Measurements from ENCODE around the gene TRPC4. TPM values are rescaled to one million over a fixed set of nuclear protein-coding genes. Genes with fewer than 3 reads are reported as not detected.

TRPC4 gene
- polyA plus RNA-seq (2013) = not detected

- H3K27me3 ChIP-seq (replicated peaks in 2 of 5; ENCODE audit: control insufficient read depth in 4 of 5, insufficient read depth in 5 of 5, low read length in 4 of 5) = peaks cover 14 to 52% (median 25%) of the 10 kb centered on the region in 5 experiments
- POLR2A ChIA-PET = no interaction called here
- CTCF ChIA-PET = interaction anchor here (1.5 kb wide), 1 partner anchor 17 kb away, joined by 4 read pairs; no protein-coding TSS in a partner anchor
- peaks cover 0 to 2% (median 0%) of the 10 kb centered on the region in 5 experiments for H3K9me3 ChIP-seq (ENCODE audit: control extremely low read depth in 1 of 5, control insufficient read depth in 4 of 5, insufficient read depth in 2 of 5, low read depth in 1 of 5, low read length in 4 of 5)
- no peaks in the 10 kb centered on the region for H3K36me3 ChIP-seq (ENCODE audit: control insufficient read depth in 4 of 4, insufficient read depth in 4 of 4, low read length in 3 of 4)
- no peak within 1 kb of the TSS for H3K27ac ChIP-seq (ENCODE audit: insufficient read depth in 1 of 2, low read depth in 1 of 2, low read length in 2 of 2, poor library complexity in 1 of 2, severe bottlenecking in 2 of 2)
- DNase-seq = peak in 2 of 3 donors; percentile 33 to 51
- H3K4me3 ChIP-seq (ENCODE audit: control insufficient read depth in 1 of 7, extremely low read depth in 1 of 7, insufficient read depth in 4 of 7, low read depth in 2 of 7, low read length in 6 of 7) = peak within 1 kb of the TSS in 2 of 7 experiments; percentile 26 to 29
- H3K4me1 ChIP-seq (ENCODE audit: control extremely low read depth in 1 of 4, control insufficient read depth in 4 of 4, insufficient read depth in 4 of 4, low read length in 3 of 4) = peaks cover 0 to 8% (median 3%) of the 10 kb centered on the region in 4 experiments
- 2% methylated on average over 35 of the region's 43 CpGs for WGBS (ENCODE audit: insufficient coverage)
Observed at GRCh38 chr13:37869756-37870488, at the start of gene TRPC4. Gene TRPC4 (minus strand): TSS chr13:37869772. CDS start chr13:37783333, 86,439 bp downstream.

GRCh38 chr13:37918751-37919150, 49.2 kb upstream of the TRPC4 start:
- no peak overlapping the region for H3K4me3 ChIP-seq (ENCODE audit: control insufficient read depth in 1 of 7, extremely low read depth in 1 of 7, insufficient read depth in 4 of 7, low read depth in 2 of 7, low read length in 6 of 7)
- ChIA-PET CTCF (no interaction called here), POLR2A (no interaction called here)
- H3K27me3 ChIP-seq (replicated peaks in 2 of 5; ENCODE audit: control insufficient read depth in 4 of 5, insufficient read depth in 5 of 5, low read length in 4 of 5) = no peaks in the 10 kb centered on the region
- 67% methylated on average over 2 of the region's 4 CpGs for WGBS (ENCODE audit: insufficient coverage)
- H3K4me1 ChIP-seq (ENCODE audit: control extremely low read depth in 1 of 4, control insufficient read depth in 4 of 4, insufficient read depth in 4 of 4, low read length in 3 of 4) = no peaks in the 10 kb centered on the region
- H3K27ac ChIP-seq (ENCODE audit: insufficient read depth in 1 of 2, low read depth in 1 of 2, low read length in 2 of 2, poor library complexity in 1 of 2, severe bottlenecking in 2 of 2) = no peak overlapping the region
- DNase-seq = no peak
- H3K9me3 ChIP-seq (ENCODE audit: control extremely low read depth in 1 of 5, control insufficient read depth in 4 of 5, insufficient read depth in 2 of 5, low read depth in 1 of 5, low read length in 4 of 5) = no peaks in the 10 kb centered on the region
- H3K36me3 ChIP-seq (ENCODE audit: control insufficient read depth in 4 of 4, insufficient read depth in 4 of 4, low read length in 3 of 4) = no peaks in the 10 kb centered on the region

- Histone ChIP-seq H3K4me1 (ENCODE audit: control extremely low read depth in 1 of 4, control insufficient read depth in 4 of 4, insufficient read depth in 4 of 4, low read length in 3 of 4) (no peaks in the 10 kb centered on the region), H3K27me3 (replicated peaks in 2 of 5; ENCODE audit: control insufficient read depth in 4 of 5, insufficient read depth in 5 of 5, low read length in 4 of 5) (no peaks in the 10 kb centered on the region), H3K27ac (ENCODE audit: insufficient read depth in 1 of 2, low read depth in 1 of 2, low read length in 2 of 2, poor library complexity in 1 of 2, severe bottlenecking in 2 of 2) (no peak overlapping the region), H3K36me3 (ENCODE audit: control insufficient read depth in 4 of 4, insufficient read depth in 4 of 4, low read length in 3 of 4) (no peaks in the 10 kb centered on the region), H3K9me3 (ENCODE audit: control extremely low read depth in 1 of 5, control insufficient read depth in 4 of 5, insufficient read depth in 2 of 5, low read depth in 1 of 5, low read length in 4 of 5) (no peaks in the 10 kb centered on the region), H3K4me3 (ENCODE audit: control insufficient read depth in 1 of 7, extremely low read depth in 1 of 7, insufficient read depth in 4 of 7, low read depth in 2 of 7, low read length in 6 of 7) (no peak overlapping the region)
- no peak for DNase-seq
- ChIA-PET POLR2A (no interaction called here), CTCF (no interaction called here)
- WGBS (ENCODE audit: insufficient coverage) = 83% methylated on average over 3 of the region's 3 CpGs
Observed at GRCh38 chr13:37918116-37918714, 48.6 kb upstream of the TRPC4 start.

GRCh38 chr13:37914781-37915391, 45.3 kb upstream of the TRPC4 start:
- no peak overlapping the region for H3K27ac ChIP-seq (ENCODE audit: insufficient read depth in 1 of 2, low read depth in 1 of 2, low read length in 2 of 2, poor library complexity in 1 of 2, severe bottlenecking in 2 of 2)
- H3K36me3 ChIP-seq (ENCODE audit: control insufficient read depth in 4 of 4, insufficient read depth in 4 of 4, low read length in 3 of 4) = no peaks in the 10 kb centered on the region
- H3K27me3 ChIP-seq (replicated peaks in 2 of 5; ENCODE audit: control insufficient read depth in 4 of 5, insufficient read depth in 5 of 5, low read length in 4 of 5) = no peaks in the 10 kb centered on the region
- ChIA-PET POLR2A (no interaction called here), CTCF (no interaction called here)
- WGBS (ENCODE audit: insufficient coverage) = 57% methylated on average over 1 of the region's 2 CpGs
- no peaks in the 10 kb centered on the region for H3K9me3 ChIP-seq (ENCODE audit: control extremely low read depth in 1 of 5, control insufficient read depth in 4 of 5, insufficient read depth in 2 of 5, low read depth in 1 of 5, low read length in 4 of 5)
- no peaks in the 10 kb centered on the region for H3K4me1 ChIP-seq (ENCODE audit: control extremely low read depth in 1 of 4, control insufficient read depth in 4 of 4, insufficient read depth in 4 of 4, low read length in 3 of 4)
- DNase-seq = no peak
- H3K4me3 ChIP-seq (ENCODE audit: control insufficient read depth in 1 of 7, extremely low read depth in 1 of 7, insufficient read depth in 4 of 7, low read depth in 2 of 7, low read length in 6 of 7) = no peak overlapping the region

- CTCF ChIA-PET = no interaction called here
Observed at GRCh38 chr13:37910790-37911189, 41.2 kb upstream of the TRPC4 start.

GRCh38 chr13:37906880-37907279, 37.3 kb upstream of the TRPC4 start:
- WGBS (ENCODE audit: insufficient coverage) = no CpG with 5 or more reads among the region's 1 CpG
- Histone ChIP-seq H3K4me1 (ENCODE audit: control extremely low read depth in 1 of 4, control insufficient read depth in 4 of 4, insufficient read depth in 4 of 4, low read length in 3 of 4) (no peaks in the 10 kb centered on the region), H3K27ac (ENCODE audit: insufficient read depth in 1 of 2, low read depth in 1 of 2, low read length in 2 of 2, poor library complexity in 1 of 2, severe bottlenecking in 2 of 2) (no peak overlapping the region), H3K27me3 (replicated peaks in 2 of 5; ENCODE audit: control insufficient read depth in 4 of 5, insufficient read depth in 5 of 5, low read length in 4 of 5) (no peaks in the 10 kb centered on the region), H3K9me3 (ENCODE audit: control extremely low read depth in 1 of 5, control insufficient read depth in 4 of 5, insufficient read depth in 2 of 5, low read depth in 1 of 5, low read length in 4 of 5) (no peaks in the 10 kb centered on the region), H3K36me3 (ENCODE audit: control insufficient read depth in 4 of 4, insufficient read depth in 4 of 4, low read length in 3 of 4) (no peaks in the 10 kb centered on the region), H3K4me3 (ENCODE audit: control insufficient read depth in 1 of 7, extremely low read depth in 1 of 7, insufficient read depth in 4 of 7, low read depth in 2 of 7, low read length in 6 of 7) (no peak overlapping the region)
- ChIA-PET CTCF (no interaction called here), POLR2A (no interaction called here)
- DNase-seq = no peak

More at GRCh38 chr13:37910790-37911189, 41.2 kb upstream of the TRPC4 start:
- no peak overlapping the region for H3K4me3 ChIP-seq (ENCODE audit: control insufficient read depth in 1 of 7, extremely low read depth in 1 of 7, insufficient read depth in 4 of 7, low read depth in 2 of 7, low read length in 6 of 7)
- no peak overlapping the region for H3K27ac ChIP-seq (ENCODE audit: insufficient read depth in 1 of 2, low read depth in 1 of 2, low read length in 2 of 2, poor library complexity in 1 of 2, severe bottlenecking in 2 of 2)
- no peaks in the 10 kb centered on the region for H3K9me3 ChIP-seq (ENCODE audit: control extremely low read depth in 1 of 5, control insufficient read depth in 4 of 5, insufficient read depth in 2 of 5, low read depth in 1 of 5, low read length in 4 of 5)
- no peaks in the 10 kb centered on the region for H3K36me3 ChIP-seq (ENCODE audit: control insufficient read depth in 4 of 4, insufficient read depth in 4 of 4, low read length in 3 of 4)
- H3K4me1 ChIP-seq (ENCODE audit: control extremely low read depth in 1 of 4, control insufficient read depth in 4 of 4, insufficient read depth in 4 of 4, low read length in 3 of 4) = no peaks in the 10 kb centered on the region
- DNase-seq = no peak
- WGBS (ENCODE audit: insufficient coverage) = 69% methylated on average over 1 of the region's 1 CpG
- POLR2A ChIA-PET = no interaction called here
- H3K27me3 ChIP-seq (replicated peaks in 2 of 5; ENCODE audit: control insufficient read depth in 4 of 5, insufficient read depth in 5 of 5, low read length in 4 of 5) = no peaks in the 10 kb centered on the region

- no peaks in the 10 kb centered on the region for H3K4me1 ChIP-seq (ENCODE audit: control extremely low read depth in 1 of 4, control insufficient read depth in 4 of 4, insufficient read depth in 4 of 4, low read length in 3 of 4)
- CTCF ChIA-PET = no interaction called here
- 86% methylated on average over 1 of the region's 2 CpGs for WGBS (ENCODE audit: insufficient coverage)
- H3K27me3 ChIP-seq (replicated peaks in 2 of 5; ENCODE audit: control insufficient read depth in 4 of 5, insufficient read depth in 5 of 5, low read length in 4 of 5) = no peaks in the 10 kb centered on the region
- POLR2A ChIA-PET = no interaction called here
- H3K36me3 ChIP-seq (ENCODE audit: control insufficient read depth in 4 of 4, insufficient read depth in 4 of 4, low read length in 3 of 4) = no peaks in the 10 kb centered on the region
- H3K4me3 ChIP-seq (ENCODE audit: control insufficient read depth in 1 of 7, extremely low read depth in 1 of 7, insufficient read depth in 4 of 7, low read depth in 2 of 7, low read length in 6 of 7) = no peak overlapping the region
- no peak overlapping the region for H3K27ac ChIP-seq (ENCODE audit: insufficient read depth in 1 of 2, low read depth in 1 of 2, low read length in 2 of 2, poor library complexity in 1 of 2, severe bottlenecking in 2 of 2)
- DNase-seq = no peak
- no peaks in the 10 kb centered on the region for H3K9me3 ChIP-seq (ENCODE audit: control extremely low read depth in 1 of 5, control insufficient read depth in 4 of 5, insufficient read depth in 2 of 5, low read depth in 1 of 5, low read length in 4 of 5)
Observed at GRCh38 chr13:37905736-37906135, 36.2 kb upstream of the TRPC4 start.

Measured in common myeloid progenitor, CD34-positive (primary cell).